Putamen (tissue), 1 donor: ENCODE results near the gene FMNL2.

Experiments
- DNase-seq: peaks from one replicate; pipeline ENCODE4 v3.0.0-alpha.2; 2016; ENCODE audit warnings: low spot score

The FMNL2 gene

GRCh38 chr2:152449578-152449977 is 114.6 kb downstream of the FMNL2 start:
- no peak for DNase-seq

GRCh38 chr2:152450176-152450575 is 115.2 kb downstream of the FMNL2 start:
- no peak for DNase-seq

DNA sequence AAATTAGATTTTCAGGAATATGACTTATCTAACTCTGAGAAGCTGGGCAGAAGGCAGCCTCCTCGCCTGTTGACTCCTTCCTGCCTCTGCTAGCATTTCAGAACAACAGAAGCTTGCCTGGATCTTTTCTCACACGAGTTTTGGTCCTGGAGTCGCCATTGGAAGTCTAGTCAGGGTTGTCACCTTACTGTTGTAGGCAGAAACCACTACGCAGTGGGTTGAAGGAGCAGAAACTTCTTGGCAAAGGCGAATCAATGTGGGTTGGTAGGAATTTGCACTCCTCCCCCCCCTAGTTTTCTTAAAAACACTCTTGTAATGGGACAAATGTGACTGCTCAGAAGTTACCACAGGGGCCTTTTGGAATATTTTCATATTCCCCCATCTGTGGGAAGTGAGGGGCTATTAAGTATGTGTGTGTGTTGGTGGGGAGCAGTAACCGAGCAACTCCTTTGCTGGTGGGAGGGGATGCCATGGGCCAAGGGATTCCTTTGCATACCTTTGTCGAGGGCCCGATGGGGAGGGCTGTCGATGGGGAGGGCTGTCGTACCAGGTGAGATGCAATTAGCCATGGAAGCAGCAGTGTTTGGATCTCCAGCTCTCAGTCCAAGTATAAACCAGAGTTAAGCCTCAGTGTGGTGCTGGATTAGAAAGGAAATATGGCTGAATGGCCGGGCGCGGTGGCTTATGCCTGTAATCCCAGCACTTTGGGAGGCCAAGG is 117.4 kb downstream of the FMNL2 start:
- DNase-seq: no peak

- DNase-seq: peak; percentile 89
Observed at GRCh38 chr2:152453129-152453911, 118.3 kb downstream of the FMNL2 start.

GRCh38 chr2:152454371-152454770 is 119.4 kb downstream of the FMNL2 start:
- no peak for DNase-seq

GRCh38 chr2:152454960-152455359 is 120.0 kb downstream of the FMNL2 start:
- DNase-seq: no peak

DNA sequence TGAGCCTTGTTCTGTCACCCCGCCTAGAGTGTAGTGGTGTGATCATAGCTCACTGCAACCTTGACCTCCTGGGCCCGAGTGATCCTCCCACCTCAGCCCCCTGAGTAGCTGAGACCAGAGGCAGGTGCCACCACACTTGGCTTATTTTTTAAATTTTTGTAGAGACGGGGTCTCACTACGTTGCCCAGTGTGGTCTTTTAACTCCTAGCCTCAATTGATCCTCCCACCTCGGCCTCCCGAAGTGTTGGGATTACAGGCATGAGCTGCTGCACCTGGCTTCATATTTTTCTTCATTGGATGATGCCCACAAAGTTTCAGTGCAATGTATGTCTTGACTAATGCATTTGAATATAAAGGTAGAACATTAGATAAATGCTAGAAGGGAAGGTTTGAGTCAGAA is 120.8 kb downstream of the FMNL2 start:
- DNase-seq: no peak

DNA sequence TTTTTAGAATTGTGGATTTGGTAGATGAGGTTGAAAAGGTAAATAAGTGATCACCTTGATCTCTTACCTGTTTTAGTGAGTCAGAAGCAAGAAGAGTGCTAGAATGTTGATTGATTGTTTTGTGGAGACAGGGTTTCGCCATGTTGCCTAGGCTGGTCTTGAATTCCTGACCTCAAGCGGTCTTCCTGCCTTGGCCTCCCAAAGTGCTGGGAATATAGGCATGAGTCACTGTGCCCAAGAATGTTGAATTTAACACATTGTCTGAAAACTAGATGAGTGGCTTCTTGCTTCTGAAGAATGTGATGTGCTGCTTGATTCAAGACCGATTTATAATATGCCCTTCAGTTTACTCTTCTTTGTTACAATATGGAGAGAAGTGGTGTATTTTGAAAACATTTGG is 121.3 kb downstream of the FMNL2 start:
- no peak for DNase-seq

DNA sequence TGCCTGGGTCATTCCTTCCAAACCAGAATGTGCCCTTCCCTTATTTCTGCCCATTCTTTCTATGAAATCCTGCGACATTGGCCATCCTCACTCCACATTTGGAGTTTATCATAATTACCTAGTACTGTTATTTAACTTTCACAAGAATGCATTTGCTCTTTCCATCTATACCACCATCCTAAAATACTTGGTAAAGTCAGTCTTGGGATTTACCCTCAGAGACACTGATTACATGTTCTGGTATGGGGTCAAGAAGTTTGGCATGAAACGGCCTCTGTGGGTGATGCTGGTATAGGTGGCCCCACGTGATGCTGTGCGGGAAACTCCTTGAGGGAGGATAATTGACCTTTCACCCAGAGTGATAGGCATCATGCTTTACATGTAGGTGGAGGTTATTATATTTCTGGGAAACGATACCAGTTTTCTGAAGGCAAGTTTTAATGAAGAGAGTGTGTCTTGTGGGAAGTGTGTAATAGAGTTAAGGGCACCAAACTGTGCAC is 123.5 kb downstream of the FMNL2 start:
- DNase-seq: no peak

GRCh38 chr2:152459091-152459490 is 124.1 kb downstream of the FMNL2 start:
- no peak for DNase-seq

DNA sequence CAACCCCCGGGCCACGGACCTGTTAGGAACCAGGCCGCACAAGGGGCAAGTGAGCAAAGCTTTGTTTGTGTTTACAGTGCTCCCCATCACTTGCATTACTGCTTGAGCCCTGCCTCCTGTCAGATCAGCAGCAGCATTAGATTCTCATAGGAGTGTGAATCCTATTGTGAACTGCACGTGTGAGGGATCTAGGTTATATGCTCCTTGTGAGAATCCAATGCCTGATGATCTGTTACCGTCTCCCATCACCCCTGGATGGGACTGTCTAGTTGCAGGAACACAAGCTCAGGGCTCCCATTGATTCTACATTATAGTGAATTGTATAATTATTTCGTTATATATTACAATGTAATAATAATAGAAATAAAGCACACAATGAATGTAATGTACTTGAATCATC is 125.6 kb downstream of the FMNL2 start:
- DNase-seq: no peak

DNA sequence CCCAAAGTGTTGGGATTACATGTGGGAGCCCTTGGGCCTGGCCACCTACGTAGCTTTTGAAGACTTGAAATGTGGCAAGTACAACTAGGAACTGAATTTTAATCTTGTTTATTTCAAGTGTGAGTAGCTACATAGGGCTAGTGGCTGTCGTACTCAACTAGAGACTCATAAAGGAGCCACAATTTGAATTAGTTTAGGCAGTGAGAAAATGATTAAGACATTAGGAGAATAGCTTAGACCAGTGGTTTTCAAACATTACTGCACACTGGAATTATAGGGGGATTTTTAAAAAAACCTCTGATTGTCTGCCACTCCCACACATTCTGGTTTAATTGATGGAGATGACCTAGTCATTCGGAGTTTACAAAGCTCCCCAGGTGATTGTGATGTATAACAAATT is 127.1 kb downstream of the FMNL2 start:
- DNase-seq: no peak

- peak; percentile 92 for DNase-seq
Observed at GRCh38 chr2:152462779-152463178, 127.8 kb downstream of the FMNL2 start.

GRCh38 chr2:152464851-152465470 is 130.0 kb downstream of the FMNL2 start:
- no peak for DNase-seq

- no peak for DNase-seq
Observed at GRCh38 chr2:152465541-152465940, 130.6 kb downstream of the FMNL2 start.

DNA sequence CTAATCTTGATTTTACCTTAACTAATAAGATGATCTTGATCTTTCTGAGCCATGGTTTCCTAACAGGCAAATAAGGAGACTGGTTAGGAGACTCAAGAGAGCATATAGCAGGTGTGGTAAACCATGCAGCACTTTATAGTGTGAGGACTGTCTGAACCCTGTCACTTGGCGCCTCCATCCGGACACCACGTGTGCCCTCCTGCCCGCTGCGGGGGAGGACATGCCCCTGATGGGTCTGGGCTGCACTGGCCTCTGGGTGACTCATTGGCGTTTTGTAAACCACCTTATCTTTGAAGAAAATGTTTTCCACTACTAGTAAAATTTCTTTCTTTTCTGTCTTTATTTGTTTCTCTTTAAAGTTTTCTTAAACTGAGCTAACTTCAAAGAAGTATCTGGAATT is 131.1 kb downstream of the FMNL2 start:
- DNase-seq: no peak

DNA sequence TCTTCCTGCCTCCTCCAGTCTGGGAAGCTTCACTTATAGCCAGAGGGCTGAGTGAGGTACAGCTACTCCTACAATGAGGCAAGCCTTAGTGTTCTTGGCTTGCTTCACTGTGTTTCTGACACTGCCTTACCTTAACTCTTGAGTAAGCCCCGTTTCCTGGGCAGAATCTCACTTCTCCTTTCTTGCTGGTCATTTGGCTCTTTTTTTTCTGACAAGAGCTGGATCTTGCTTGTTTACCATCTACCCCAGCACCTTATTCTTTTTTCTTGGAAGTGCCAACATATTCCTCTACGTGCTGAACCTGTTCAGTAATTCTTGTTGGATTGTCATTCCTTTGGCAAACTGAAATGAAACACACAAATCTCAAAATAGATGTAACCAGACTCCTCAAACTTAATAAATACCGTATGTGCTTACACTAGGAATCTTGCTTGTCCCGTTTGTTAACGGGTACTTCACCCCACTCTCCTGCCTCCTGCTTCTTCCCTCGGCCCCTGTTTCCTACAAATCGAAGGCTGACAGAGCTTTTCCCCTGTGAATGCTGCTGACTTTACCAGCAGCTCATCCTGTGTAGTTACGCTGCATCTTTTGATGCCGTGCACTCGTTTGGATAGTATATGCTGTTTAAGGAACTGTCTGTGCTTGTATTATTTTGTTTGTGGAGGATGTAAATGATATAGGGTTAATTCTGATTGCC is 132.2 kb downstream of the FMNL2 start:
- DNase-seq: no peak

GRCh38 chr2:152467677-152468410 is 132.9 kb downstream of the FMNL2 start:
- no peak for DNase-seq

GRCh38 chr2:152468899-152469692 is 134.1 kb downstream of the FMNL2 start:
- no peak for DNase-seq
